T-cell (primary cell): ENCODE data around the gene TMEM184B. TPM values are rescaled to one million over a fixed set of nuclear protein-coding genes. Genes with fewer than 3 reads are reported as not detected.
A peak's percentile ranks its signal among the peaks of the same experiment; 100 is the strongest.

Source experiments
- ATAC-seq, 4 experiments: fragments of 200-7000 bp in 3 of 4; fragments of 150-1000 bp in 1 of 4; cut with Tn5 transposase; replicated peaks in 1 of 4; 1 replicate in 3 of 4; 2 replicates in 1 of 4; pipeline ENCODE4 v1.10.0; 2021; ENCODE audit warnings: moderate library complexity in 3 of 4, mild to moderate bottlenecking in 2 of 4, moderate number of reproducible peaks in 1 of 4
- CTCF ChIA-PET, 2 donors: fragments of 300-600 bp; sonication (Branson Sonifier 250); formaldehyde crosslinking; loops; one replicate each; lab custom pipeline; 2022; ENCODE audit warnings: antibody characterized with exemption in 2 of 2; lab: Charles Lee
- POLR2A ChIA-PET, 2 donors: fragments of 300-600 bp; sonication (Branson Sonifier 250); formaldehyde crosslinking; loops; one replicate each; lab custom pipeline; 2022; ENCODE audit warnings: antibody characterized with exemption in 2 of 2; lab: Charles Lee
- DNase-seq, 35 experiments: peaks; one replicate each; pipeline versions ENCODE4 v3.0.0 to v3.0.0-alpha.2; 2013 to 2023
- H3K27ac ChIP-seq: one replicate; pipeline ENCODE4 v1.5.1; 2013; ENCODE audit warnings: low read length
- H3K27me3 ChIP-seq, 2 experiments: replicated peaks in 1 of 2; 1 replicate in 1 of 2; 2 replicates in 1 of 2; pipeline versions ENCODE4 v1.6.1 to v1.7.0; 2013; ENCODE audit warnings: low read length in 1 of 2, mixed read lengths in 1 of 2; ENCODE audit not compliant: control insufficient read depth in 2 of 2, insufficient read depth in 2 of 2; ENCODE audit errors: extremely low read depth in 1 of 2
- H3K36me3 ChIP-seq, 2 donors: 1 replicate in 1 of 2; 2 replicates in 1 of 2; pipeline versions ENCODE4 v1.6.1 to v1.7.0; 2013; ENCODE audit warnings: low read length in 1 of 2; ENCODE audit not compliant: control insufficient read depth in 2 of 2, insufficient read depth in 1 of 2; ENCODE audit errors: extremely low read depth in 1 of 2
- H3K4me1 ChIP-seq, 2 experiments: 1 replicate in 1 of 2; 2 replicates in 1 of 2; pipeline versions ENCODE4 v1.6.1 to v1.7.0; 2013; ENCODE audit warnings: low read length in 2 of 2, mixed read lengths in 1 of 2; ENCODE audit not compliant: insufficient read depth in 2 of 2, control insufficient read depth in 1 of 2; ENCODE audit errors: extremely low read depth in 1 of 2
- H3K4me3 ChIP-seq, 2 donors: 1 replicate in 1 of 2; 2 replicates in 1 of 2; pipeline versions ENCODE4 v1.5.1 to v1.7.0; 2013; ENCODE audit warnings: mild to moderate bottlenecking in 2 of 2, low read length in 1 of 2, moderate library complexity in 1 of 2; ENCODE audit not compliant: control insufficient read depth in 1 of 2; ENCODE audit errors: extremely low read depth in 1 of 2
- H3K9me3 ChIP-seq: 2 replicates; pipeline ENCODE4 v1.7.0; 2013
- H3K27ac Mint-ChIP-seq, 2 donors: one replicate each; pipeline ENCODE4 v1.8.0; 2020 to 2021; ENCODE audit warnings: mild to moderate bottlenecking in 2 of 2, mixed read lengths in 2 of 2
- H3K27me3 Mint-ChIP-seq, 2 donors: one replicate each; pipeline ENCODE4 v1.8.0; 2021 to 2022; ENCODE audit warnings: mixed read lengths in 2 of 2
- H3K36me3 Mint-ChIP-seq: one replicate; pipeline ENCODE4 v1.8.0; 2021; ENCODE audit warnings: mixed read lengths
- H3K4me1 Mint-ChIP-seq, 3 donors: one replicate each; pipeline ENCODE4 v1.8.0; 2020 to 2022; ENCODE audit warnings: mixed read lengths in 3 of 3, mild to moderate bottlenecking in 1 of 3
- H3K4me3 Mint-ChIP-seq, 3 donors: one replicate each; pipeline ENCODE4 v1.8.0; 2020 to 2022; ENCODE audit warnings: mild to moderate bottlenecking in 3 of 3, mixed read lengths in 3 of 3, moderate library complexity in 3 of 3
- H3K9me3 Mint-ChIP-seq, 3 donors: one replicate each; pipeline ENCODE4 v1.8.0; 2020 to 2022; ENCODE audit warnings: mixed read lengths in 3 of 3
- WGBS: methylation state at CpG from one replicate; pipeline ENCODE4 v1.1.5; 2013; ENCODE audit warnings: missing lambda C conversion rate; ENCODE audit not compliant: insufficient coverage; 5-methylcytosine and 5-hydroxymethylcytosine counted together
- total RNA-seq, 35 experiments: library from RNA in 6 of 35; stranded (reverse) in 6 of 35; fragments of 120-200 nt in 1 of 35; gene quantifications; one replicate each; pipeline versions ENCODE4 v1.2.1 to v1.2.4 and lab custom pipeline; 2013 to 2026

The TMEM184B gene
- 10 to 100 TPM; 30.8 to 41.3 (median 35.8) TPM for total RNA-seq
- total RNA-seq (2013) = 10.5 TPM
- 13.8 to 67.6 (median 36.1) reads per million in 29 experiments for total RNA-seq (lab: John Stamatoyannopoulos, UW)

- Mint-ChIP-seq H3K9me3 (no peaks in the 10 kb centered on the region), H3K4me1 (peaks cover 46 to 55% (median 52%) of the 10 kb centered on the region in 3 donors), H3K36me3 (no peaks in the 10 kb centered on the region), H3K27ac (peak within 1 kb of the TSS; percentile 89 to 93), H3K27me3 (no peaks in the 10 kb centered on the region), H3K4me3 (peak within 1 kb of the TSS; percentile 84 to 90 (median 90))
- H3K36me3 ChIP-seq = peaks cover 0 to 3% of the 10 kb centered on the region in 2 donors
- ChIA-PET CTCF (interaction anchor here in 1 of 2 donors (0.6 to 1.1 kb wide), 2 partner anchors 15 to 224 kb away, joined by 3 to 5 read pairs; no protein-coding TSS in a partner anchor), POLR2A (interaction anchor here in 1 of 2 donors (0.6 kb wide), 1 partner anchor 1042 kb away, joined by 3 read pairs; no protein-coding TSS in a partner anchor)
- H3K27ac ChIP-seq = peak within 1 kb of the TSS; percentile 78
- H3K9me3 ChIP-seq = no peaks in the 10 kb centered on the region
- peak; percentile 95 to 97 (median 96) for ATAC-seq
- under 1% methylated on average over 95 of the region's 97 CpGs for WGBS
- H3K4me3 ChIP-seq = peak within 1 kb of the TSS; percentile 70 to 83
- peaks cover 10 to 39% of the 10 kb centered on the region in 2 experiments for H3K4me1 ChIP-seq
- H3K27me3 ChIP-seq = peaks cover 0 to 5% of the 10 kb centered on the region in 2 experiments
- DNase-seq = peak; percentile 59 to 94 (median 77)
Observed at GRCh38 chr22:38272373-38273134, at the start of gene TMEM184B. TSS of gene TMEM184B (minus strand) at chr22:38273010. CDS start at chr22:38247961, 25,049 bp downstream.

- WGBS = 84% methylated on average over 5 of the region's 11 CpGs
- POLR2A ChIA-PET = no interaction called here
- H3K36me3 Mint-ChIP-seq = no peaks in the 10 kb centered on the region
Observed at GRCh38 chr22:38320605-38321402, 48.0 kb upstream of the TMEM184B start.

GRCh38 chr22:38318792-38319773, 46.3 kb upstream of the TMEM184B start:
- POLR2A ChIA-PET = no interaction called here
- H3K27ac ChIP-seq = no peak overlapping the region

More at GRCh38 chr22:38320605-38321402, 48.0 kb upstream of the TMEM184B start:
- Histone ChIP-seq H3K27me3 (no peaks in the 10 kb centered on the region), H3K4me3 (no peak overlapping the region), H3K4me1 (peaks cover 2 to 19% of the 10 kb centered on the region in 2 experiments), H3K27ac (no peak overlapping the region), H3K36me3 (no peaks in the 10 kb centered on the region), H3K9me3 (no peaks in the 10 kb centered on the region)
- DNase-seq (no peak), ATAC-seq (no peak)
- Mint-ChIP-seq H3K27ac (no peak overlapping the region), H3K4me3 (no peak overlapping the region), H3K27me3 (no peaks in the 10 kb centered on the region), H3K9me3 (no peaks in the 10 kb centered on the region), H3K4me1 (peaks cover 7 to 9% (median 8%) of the 10 kb centered on the region in 3 donors)
- CTCF ChIA-PET = no interaction called here

GRCh38 chr22:38317995-38318715, 45.3 kb upstream of the TMEM184B start:
- Histone ChIP-seq H3K4me1 (peaks cover 2 to 45% of the 10 kb centered on the region in 2 experiments), H3K9me3 (no peaks in the 10 kb centered on the region), H3K4me3 (peak overlapping the region; percentile 51 to 58), H3K27ac (peak overlapping the region; percentile 92), H3K27me3 (no peaks in the 10 kb centered on the region), H3K36me3 (no peaks in the 10 kb centered on the region)
- WGBS = 75% methylated on average over 16 of the region's 18 CpGs
- POLR2A ChIA-PET = interaction anchor here in 1 of 2 donors (0.5 kb wide), 1 partner anchor 13 kb away, joined by 5 read pairs; no protein-coding TSS in a partner anchor
- no peaks in the 10 kb centered on the region for H3K27me3 Mint-ChIP-seq
- H3K4me3 Mint-ChIP-seq = peak overlapping the region; percentile 68 to 82 (median 71)
- CTCF ChIA-PET = interaction anchor here in 1 of 2 donors (0.6 kb wide), 1 partner anchor 515 kb away, joined by 3 read pairs; no protein-coding TSS in a partner anchor
- ATAC-seq (no peak), DNase-seq (no peak)
- H3K36me3 Mint-ChIP-seq = no peaks in the 10 kb centered on the region
- no peaks in the 10 kb centered on the region for H3K9me3 Mint-ChIP-seq
- peak overlapping the region; percentile 83 to 94 for H3K27ac Mint-ChIP-seq
- peaks cover 33 to 35% (median 34%) of the 10 kb centered on the region in 3 donors for H3K4me1 Mint-ChIP-seq

More at GRCh38 chr22:38318792-38319773, 46.3 kb upstream of the TMEM184B start:
- Histone ChIP-seq H3K27me3 (no peaks in the 10 kb centered on the region), H3K36me3 (no peaks in the 10 kb centered on the region), H3K9me3 (no peaks in the 10 kb centered on the region), H3K4me1 (peaks cover 2 to 36% of the 10 kb centered on the region in 2 experiments), H3K4me3 (no peak overlapping the region)
- peaks cover 24 to 27% (median 25%) of the 10 kb centered on the region in 3 donors for H3K4me1 Mint-ChIP-seq
- H3K36me3 Mint-ChIP-seq = no peaks in the 10 kb centered on the region
- H3K9me3 Mint-ChIP-seq = no peaks in the 10 kb centered on the region
- no peaks in the 10 kb centered on the region for H3K27me3 Mint-ChIP-seq
- ATAC-seq (no peak), DNase-seq (no peak)
- 92% methylated on average over 10 of the region's 14 CpGs for WGBS
- peak overlapping the region in 2 of 3 donors; percentile 37 to 82 for H3K4me3 Mint-ChIP-seq
- H3K27ac Mint-ChIP-seq = peak overlapping the region; percentile 76 to 94
- CTCF ChIA-PET = no interaction called here
